Stimulated activated CD8-positive, alpha-beta memory T cell treated with anti-CD3 and anti-CD28 coated beads, Interleukin-15, amount 100 ng/mL, for 48 hours (primary cell): ENCODE measurements around the gene S1PR4.
A peak's percentile ranks its signal among the peaks of the same experiment; 100 is the strongest.
"Not testable (repeated sequence)": the region's sequence is repeated elsewhere in the genome, so short reads cannot be mapped to it uniquely, and the experiment has no call there.

Experiments
- DNase-seq, 2 donors: peaks; one replicate each; pipeline ENCODE4 v3.0.0-alpha.2; 2020; ENCODE audit warnings: low read depth in 2 of 2

S1PR4 gene

GRCh38 chr19:3213159-3213558, 34.6 kb downstream of the S1PR4 start:
- DNase-seq: no peak

GRCh38 chr19:3216874-3217273, 38.3 kb downstream of the S1PR4 start:
- no peak for DNase-seq

- no peak for DNase-seq
Measured at GRCh38 chr19:3220576-3220975, 42.0 kb downstream of the S1PR4 start.

GRCh38 chr19:3221576-3221975, 43.0 kb downstream of the S1PR4 start:
- not testable (repeated sequence) for DNase-seq

GRCh38 chr19:3222709-3223108, 44.1 kb downstream of the S1PR4 start:
- DNase-seq: no peak

GRCh38 chr19:3224346-3225168, 46.0 kb downstream of the S1PR4 start, which contains the start of gene CELF5:
TSS of gene CELF5 (plus strand) at chr19:3224661. CDS start at chr19:3224740, 79 bp downstream.
- peak; percentile 19 to 32 for DNase-seq

GRCh38 chr19:3225169-3225485, 46.6 kb downstream of the S1PR4 start:
- DNase-seq: no peak

GRCh38 chr19:3225677-3226093, 47.1 kb downstream of the S1PR4 start:
- DNase-seq: no peak

GRCh38 chr19:3227054-3227626, 48.6 kb downstream of the S1PR4 start:
- DNase-seq: no peak

- DNase-seq: no peak
Measured at GRCh38 chr19:3229346-3229743, 50.8 kb downstream of the S1PR4 start.
